Measurements from ENCODE around the gene SYT14.
A peak's percentile ranks its signal among the peaks of the same experiment; 100 is the strongest.
"Not testable (repeated sequence)": the region's sequence is repeated elsewhere in the genome, so short reads cannot be mapped to it uniquely, and the experiment has no call there.

SYT14 gene

GRCh38 chr1:210123924-210124589 is 186.0 kb downstream of the SYT14 start:
- no peak for DNase-seq

- no peak for DNase-seq
These were observed 186.7 kb downstream of the SYT14 start for GRCh38 chr1:210124736-210125135.

GRCh38 chr1:210125143-210125542 is 187.1 kb downstream of the SYT14 start:
- no peak for DNase-seq

- no peak for DNase-seq
These were observed 191.1 kb downstream of the SYT14 start for GRCh38 chr1:210129092-210129491.

GRCh38 chr1:210129759-210130158 is 191.7 kb downstream of the SYT14 start:
- DNase-seq = no peak

DNA sequence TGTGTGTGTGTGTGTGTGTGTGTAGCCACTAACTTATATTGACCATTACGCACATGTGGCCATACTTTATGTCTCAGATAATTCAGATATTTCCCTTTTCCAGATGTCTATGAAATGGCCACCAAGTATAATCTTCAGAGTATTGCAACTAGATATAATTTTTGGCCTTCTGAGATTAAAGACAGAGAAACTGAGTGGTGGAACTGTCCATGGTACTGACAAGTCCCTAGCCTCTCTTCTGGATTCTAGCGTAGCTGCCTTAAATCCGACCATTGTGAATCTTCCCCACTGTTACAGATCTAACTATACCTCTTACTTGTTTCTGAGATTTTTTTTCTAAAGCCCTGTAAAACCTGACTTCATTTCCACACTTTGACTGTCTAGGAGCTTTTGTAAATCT is 194.6 kb downstream of the SYT14 start:
- DNase-seq = no peak

GRCh38 chr1:210143465-210144062 is 205.5 kb downstream of the SYT14 start:
- DNase-seq = peak; percentile 67

DNA sequence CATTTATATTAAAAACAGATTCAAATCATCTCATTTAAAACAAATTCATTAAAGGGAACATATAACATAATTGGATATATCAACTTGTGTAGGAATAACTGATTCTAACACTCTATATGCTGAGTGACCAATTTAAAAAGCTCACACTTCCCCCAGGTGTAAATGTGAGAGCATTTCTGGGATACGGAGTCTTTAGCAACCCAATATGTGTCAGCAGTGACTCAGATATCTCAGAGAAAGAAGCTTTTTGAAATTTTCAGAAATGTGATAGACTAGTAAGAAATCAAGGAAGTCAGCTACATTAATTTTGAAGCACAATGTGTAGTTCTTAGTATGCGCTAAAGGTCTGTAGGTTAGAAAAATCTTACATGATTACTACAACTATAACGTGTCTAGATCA is 206.7 kb downstream of the SYT14 start:
- no peak for DNase-seq

- DNase-seq = no peak
These were observed 213.1 kb downstream of the SYT14 start for GRCh38 chr1:210151052-210151672.

GRCh38 chr1:210159211-210159610 is 221.2 kb downstream of the SYT14 start:
- DNase-seq = no peak

GRCh38 chr1:210170220-210170619 is 232.2 kb downstream of the SYT14 start:
- no peak for DNase-seq

- DNase-seq = no peak
These were observed 236.1 kb downstream of the SYT14 start for GRCh38 chr1:210174133-210174532.

GRCh38 chr1:210185063-210185462 is 247.0 kb downstream of the SYT14 start:
- no peak for DNase-seq

GRCh38 chr1:210187849-210188606 is 250.0 kb downstream of the SYT14 start:
- DNase-seq = not testable (repeated sequence)

GRCh38 chr1:210189426-210189825 is 251.4 kb downstream of the SYT14 start:
- DNase-seq = no peak

- no peak for DNase-seq
These were observed 257.7 kb downstream of the SYT14 start for GRCh38 chr1:210195635-210196160.

GRCh38 chr1:210196266-210196665 is 258.2 kb downstream of the SYT14 start:
- DNase-seq = not testable (repeated sequence)

- DNase-seq = no peak
These were observed 260.8 kb downstream of the SYT14 start for GRCh38 chr1:210198840-210199239.

GRCh38 chr1:210200124-210200736 is 262.2 kb downstream of the SYT14 start:
- no peak for DNase-seq

- no peak for DNase-seq
These were observed 263.7 kb downstream of the SYT14 start for GRCh38 chr1:210201681-210202080.

DNA sequence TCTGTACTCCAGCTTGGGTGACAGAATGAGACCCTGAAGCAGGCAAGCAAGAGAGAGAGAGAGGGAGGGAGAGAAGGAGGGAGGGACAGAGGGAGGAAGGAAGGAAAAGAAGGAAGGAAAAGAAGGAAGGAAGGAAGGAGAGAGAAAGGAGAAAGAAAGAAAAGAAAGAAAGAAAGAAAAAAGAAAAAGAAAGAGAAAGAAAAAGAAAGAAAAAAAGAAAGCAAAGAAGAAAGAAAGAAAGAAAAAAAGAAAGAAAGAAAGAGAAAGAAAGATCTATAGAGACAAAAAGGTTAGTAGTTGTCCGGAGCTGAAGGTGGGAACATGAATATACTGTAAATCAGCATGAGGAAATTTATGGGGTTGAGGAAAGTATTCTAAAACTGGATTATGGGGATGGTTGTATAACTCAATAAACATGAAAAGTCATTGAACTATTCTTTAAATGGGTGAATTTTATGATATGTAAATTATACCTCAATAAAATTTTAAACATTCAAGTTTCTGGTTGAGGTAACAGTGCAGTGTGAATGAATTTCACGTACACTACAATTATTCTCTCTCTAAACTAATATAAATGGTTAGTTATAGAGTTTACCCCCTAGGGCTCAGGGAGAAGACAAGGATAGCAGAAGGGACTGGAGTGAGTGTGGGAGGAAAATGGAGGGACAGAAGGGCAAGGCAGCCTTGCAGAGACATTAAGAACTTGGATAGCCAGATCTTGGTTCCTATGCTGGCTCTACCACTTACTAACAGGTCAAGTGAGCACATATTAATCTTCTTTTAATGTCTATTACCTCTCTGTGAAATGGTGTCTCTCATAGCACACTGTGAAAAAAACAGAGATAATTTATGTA is 269.8 kb downstream of the SYT14 start:
- no peak for DNase-seq

DNA sequence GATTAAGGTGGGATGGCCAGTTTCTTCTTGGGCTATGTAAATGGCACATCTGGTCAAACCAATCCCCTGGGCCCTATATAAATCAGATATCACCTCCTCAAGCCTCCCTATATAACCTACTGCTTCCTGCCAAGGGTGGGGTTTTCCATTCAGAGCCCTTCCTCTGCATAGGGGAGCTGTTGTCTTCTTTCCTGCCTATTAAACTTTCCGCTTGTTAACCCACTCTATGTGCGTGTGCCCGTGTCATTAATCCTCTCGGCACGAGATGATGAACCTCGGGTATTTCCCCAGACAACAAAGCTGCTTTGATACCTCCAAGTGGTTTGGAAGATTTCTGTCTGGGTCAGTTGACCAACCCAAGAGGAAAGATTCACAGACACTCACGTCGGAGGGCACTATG is 275.3 kb downstream of the SYT14 start:
- DNase-seq = no peak
